ENCODE measurements around the gene TRMT5. TPM values are rescaled to one million over a fixed set of nuclear protein-coding genes. Genes with fewer than 3 reads are reported as not detected.

Gene TRMT5
- total and polyA plus RNA-seq, 2 of the 8 experiments (the other 6 are each of a cell fraction or from before 2014, with no cell fraction given) = 4.3 to 24.2 TPM

DNA sequence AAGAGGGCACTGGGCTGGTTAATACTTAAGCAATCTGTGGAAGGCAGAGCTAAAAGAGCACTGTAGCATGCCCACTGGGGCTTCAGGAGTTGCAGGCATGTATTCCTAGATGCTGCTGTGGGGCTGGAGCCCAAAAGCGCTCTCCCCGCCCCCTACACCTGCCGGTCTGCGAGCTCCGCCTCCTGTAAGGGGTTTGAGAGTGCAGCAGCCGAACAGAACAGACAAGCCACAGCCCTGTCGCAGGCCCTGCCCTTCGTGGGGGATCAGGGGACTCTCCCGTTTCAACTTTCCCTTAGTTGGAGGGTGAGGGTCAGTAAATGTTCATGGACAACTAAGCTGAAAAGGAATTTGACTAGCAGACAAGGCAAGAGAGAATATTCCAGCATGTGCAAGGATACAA is 17.7 kb upstream of the TRMT5 start (continued):
- TF ChIP-seq RAD21 (IDR thresholded peaks at IDR 0.05 in 1 of 2, conservative IDR thresholded peaks at IDR 0.05 in 1 of 2; ENCODE audit: low read depth in 2 of 2, low read length in 2 of 2) (no peak), BCL11A (IDR thresholded peaks at IDR 0.05; ENCODE audit: low read depth in 2 of 2, low read length in 2 of 2) (no peak), KDM1A (IDR thresholded peaks at IDR 0.05; ENCODE audit: borderline replicate concordance, low read length) (no peak)
